ENCODE data around the gene FBXL15. TPM values are rescaled to one million over a fixed set of nuclear protein-coding genes. Genes with fewer than 3 reads are reported as not detected.

The FBXL15 gene
- total and polyA plus RNA-seq, 10 donors, result 16.7 to 28.7 (median 23.0) TPM

DNA sequence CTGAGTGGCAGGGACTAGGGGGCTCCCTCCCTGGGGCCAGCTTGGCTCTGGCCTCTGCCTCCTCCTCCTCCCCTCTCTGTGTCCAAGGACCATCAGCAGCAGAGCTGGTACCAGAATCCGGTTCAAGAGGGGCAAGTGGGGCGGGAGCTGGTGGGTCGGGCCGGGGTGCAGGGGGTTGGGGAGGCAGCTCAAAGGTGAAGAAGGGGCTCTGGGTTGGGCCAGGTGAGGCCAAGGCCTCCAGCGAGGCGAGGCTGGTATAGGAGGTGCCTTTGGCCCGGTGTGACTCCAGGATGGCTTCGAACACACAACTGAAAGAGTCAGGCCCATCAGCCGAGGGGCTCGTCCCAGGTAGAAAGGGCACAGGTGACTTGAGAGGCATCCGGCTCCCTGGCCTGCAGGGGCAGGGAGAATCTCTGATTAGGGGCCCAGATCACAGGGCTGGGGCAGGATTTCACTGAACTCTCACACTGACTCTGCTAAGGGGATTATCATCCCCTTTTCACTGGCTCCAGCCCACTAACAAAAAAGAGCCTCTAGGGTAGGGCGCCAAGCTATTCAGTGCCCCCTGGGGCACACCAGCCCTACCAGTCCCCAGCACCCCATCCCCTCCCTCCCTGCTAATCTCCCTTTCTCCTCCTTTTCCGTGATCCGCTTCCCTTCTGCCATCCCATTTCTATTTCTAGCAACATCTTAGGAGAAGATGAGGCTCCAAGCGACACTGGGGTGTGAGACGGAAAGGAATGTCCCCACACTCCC lies 6.7 kb upstream of the FBXL15 start:
- no peak overlapping the region for H3K27ac ChIP-seq
- TF ChIP-seq POLR2AphosphoS5 (IDR thresholded peaks at IDR 0.05), result no peak
- TF ChIP-seq, protein P1, sequence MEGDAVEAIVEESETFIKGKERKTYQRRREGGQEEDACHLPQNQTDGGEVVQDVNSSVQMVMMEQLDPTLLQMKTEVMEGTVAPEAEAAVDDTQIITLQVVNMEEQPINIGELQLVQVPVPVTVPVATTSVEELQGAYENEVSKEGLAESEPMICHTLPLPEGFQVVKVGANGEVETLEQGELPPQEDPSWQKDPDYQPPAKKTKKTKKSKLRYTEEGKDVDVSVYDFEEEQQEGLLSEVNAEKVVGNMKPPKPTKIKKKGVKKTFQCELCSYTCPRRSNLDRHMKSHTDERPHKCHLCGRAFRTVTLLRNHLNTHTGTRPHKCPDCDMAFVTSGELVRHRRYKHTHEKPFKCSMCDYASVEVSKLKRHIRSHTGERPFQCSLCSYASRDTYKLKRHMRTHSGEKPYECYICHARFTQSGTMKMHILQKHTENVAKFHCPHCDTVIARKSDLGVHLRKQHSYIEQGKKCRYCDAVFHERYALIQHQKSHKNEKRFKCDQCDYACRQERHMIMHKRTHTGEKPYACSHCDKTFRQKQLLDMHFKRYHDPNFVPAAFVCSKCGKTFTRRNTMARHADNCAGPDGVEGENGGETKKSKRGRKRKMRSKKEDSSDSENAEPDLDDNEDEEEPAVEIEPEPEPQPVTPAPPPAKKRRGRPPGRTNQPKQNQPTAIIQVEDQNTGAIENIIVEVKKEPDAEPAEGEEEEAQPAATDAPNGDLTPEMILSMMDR (IDR thresholded peaks at IDR 0.05 in 8 of 11, conservative IDR thresholded peaks at IDR 0.05 in 3 of 11), result no peak
- TF ChIP-seq POLR2A (IDR thresholded peaks at IDR 0.05), result no peak
- intact Hi-C loops (cut with DNase I; ENCODE audit: low total_unique reads), result no loop called here
- H3K27me3 ChIP-seq (replicated peaks in 1 of 7), result peaks cover 15 to 100% (median 70%) of the 10 kb centered on the region in 7 donors
- H3K36me3 ChIP-seq, result no peaks in the 10 kb centered on the region
- no peak overlapping the region for H3K4me3 ChIP-seq
- DNase-seq, result no peak
- H3K4me1 ChIP-seq, result peaks cover 5 to 32% (median 24%) of the 10 kb centered on the region in 6 donors
- WGBS, 5 donors, result 81 to 88% (median 85%) methylated on average over 16 of the region's 16 CpGs
- H3K9me3 ChIP-seq, result no peaks in the 10 kb centered on the region

DNA sequence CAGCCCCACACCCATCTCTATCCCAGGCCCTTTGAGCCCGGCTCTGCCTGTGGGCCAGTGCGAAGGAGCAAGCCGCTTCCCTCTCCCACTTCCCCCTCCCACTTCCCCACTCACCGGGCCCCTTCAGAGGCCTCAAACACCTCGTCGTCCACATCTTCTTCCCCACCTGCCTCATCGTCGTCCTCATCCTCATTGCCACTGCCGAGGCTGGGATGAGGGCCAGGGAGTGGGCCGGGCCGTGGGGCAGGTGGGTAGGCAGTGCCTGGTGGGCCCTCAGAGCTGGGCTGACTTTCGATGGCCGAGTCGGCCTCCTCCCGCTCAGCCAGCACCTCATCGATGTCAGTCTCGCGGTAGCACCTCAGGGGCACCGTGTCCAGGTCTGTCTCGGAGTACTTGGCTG lies 5.9 kb upstream of the FBXL15 start:
- H3K4me1 ChIP-seq, result peaks cover 6 to 33% (median 24%) of the 10 kb centered on the region in 6 donors
- peaks cover 12 to 98% (median 66%) of the 10 kb centered on the region in 7 donors for H3K27me3 ChIP-seq (replicated peaks in 1 of 7)
- no peak for DNase-seq
- no peaks in the 10 kb centered on the region for H3K9me3 ChIP-seq
- intact Hi-C loops (cut with DNase I; ENCODE audit: low total_unique reads), result no loop called here
- H3K27ac ChIP-seq, result no peak overlapping the region
- no peaks in the 10 kb centered on the region for H3K36me3 ChIP-seq
- no peak overlapping the region for H3K4me3 ChIP-seq
- 46 to 55% (median 50%) methylated on average over 19 to 20 of the region's 20 CpGs for WGBS, 5 donors
- TF ChIP-seq POLR2A (IDR thresholded peaks at IDR 0.05), result no peak
- TF ChIP-seq, protein P1 (IDR thresholded peaks at IDR 0.05 in 8 of 11, conservative IDR thresholded peaks at IDR 0.05 in 3 of 11), result no peak
- TF ChIP-seq POLR2AphosphoS5 (IDR thresholded peaks at IDR 0.05), result no peak

DNA sequence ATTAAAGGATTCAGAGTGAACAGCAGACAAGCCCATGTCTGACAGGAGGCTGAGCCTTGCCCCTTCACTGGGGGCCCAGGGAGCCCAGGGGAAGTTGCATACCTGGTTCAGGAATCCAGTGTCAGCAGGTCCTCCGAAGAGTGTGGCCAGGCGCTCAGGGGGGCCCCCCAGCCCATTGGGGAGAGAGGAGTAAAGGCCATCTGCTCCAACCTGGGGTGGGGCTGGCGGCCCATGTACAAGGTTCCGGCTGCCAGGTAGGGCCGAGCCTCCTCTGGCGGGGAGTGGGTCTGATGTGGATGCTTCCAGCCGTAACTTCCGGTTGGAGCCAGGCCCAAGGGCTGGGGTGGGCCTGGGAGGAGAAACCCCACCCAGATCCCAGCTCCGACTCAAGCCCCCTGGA lies 4.4 kb upstream of the FBXL15 start:
- Histone ChIP-seq H3K27me3 (replicated peaks in 1 of 7) (peaks cover 3 to 83% (median 51%) of the 10 kb centered on the region in 7 donors), H3K9me3 (no peaks in the 10 kb centered on the region), H3K4me1 (peaks cover 12 to 29% (median 20%) of the 10 kb centered on the region in 6 donors), H3K36me3 (no peaks in the 10 kb centered on the region), H3K27ac (no peak overlapping the region), H3K4me3 (no peak overlapping the region)
- TF ChIP-seq POLR2A (IDR thresholded peaks at IDR 0.05), result no peak
- TF ChIP-seq, protein P1 (IDR thresholded peaks at IDR 0.05 in 8 of 11, conservative IDR thresholded peaks at IDR 0.05 in 3 of 11), result no peak
- no peak for TF ChIP-seq POLR2AphosphoS5 (IDR thresholded peaks at IDR 0.05)
- no peak for DNase-seq
- intact Hi-C loops (cut with DNase I; ENCODE audit: low total_unique reads), result no loop called here
- WGBS, 5 donors, result 77 to 89% (median 86%) methylated on average over 8 to 9 of the region's 9 CpGs

DNA sequence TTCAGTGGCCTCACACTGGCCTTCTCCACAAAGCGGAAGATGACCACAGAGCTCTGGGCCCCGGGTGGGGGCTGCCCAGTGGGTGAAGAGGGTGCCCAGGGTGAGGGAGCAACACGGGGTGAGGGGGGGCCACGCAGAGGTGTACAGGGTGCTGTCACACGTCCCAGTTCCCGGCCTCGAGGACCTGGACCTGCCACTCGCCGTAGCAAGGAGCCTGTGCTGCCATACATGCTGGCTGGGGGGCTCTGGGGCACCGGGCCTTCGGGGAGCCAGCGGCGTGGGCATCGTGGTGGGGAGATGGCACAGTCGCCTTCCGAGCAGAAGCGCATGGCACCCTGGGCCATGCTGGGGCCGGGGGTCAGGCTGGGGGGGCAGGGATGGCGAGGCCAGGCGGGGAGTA lies 3.9 kb upstream of the FBXL15 start:
- intact Hi-C loops (cut with DNase I; ENCODE audit: low total_unique reads), result no loop called here
- Histone ChIP-seq H3K4me3 (no peak overlapping the region), H3K36me3 (no peaks in the 10 kb centered on the region), H3K4me1 (peaks cover 12 to 30% (median 22%) of the 10 kb centered on the region in 6 donors), H3K27me3 (replicated peaks in 1 of 7) (peaks cover 3 to 79% (median 47%) of the 10 kb centered on the region in 7 donors), H3K9me3 (no peaks in the 10 kb centered on the region), H3K27ac (no peak overlapping the region)
- no peak for TF ChIP-seq POLR2A (IDR thresholded peaks at IDR 0.05)
- TF ChIP-seq, protein P1 (IDR thresholded peaks at IDR 0.05 in 8 of 11, conservative IDR thresholded peaks at IDR 0.05 in 3 of 11), result no peak
- TF ChIP-seq POLR2AphosphoS5 (IDR thresholded peaks at IDR 0.05), result no peak
- WGBS, 5 donors, result 82 to 95% (median 85%) methylated on average over 7 to 20 of the region's 20 CpGs
- no peak for DNase-seq
